Stimulated activated CD8-positive, alpha-beta memory T cell treated with anti-CD3 and anti-CD28 coated beads, Interleukin-15, amount 100 ng/mL, for 24 hours (primary cell): Measurements from ENCODE around the gene ZYX.
"Not testable (repeated sequence)": the region's sequence is repeated elsewhere in the genome, so short reads cannot be mapped to it uniquely, and the experiment has no call there.

Source experiments
- DNase-seq: peaks from one replicate; pipeline ENCODE4 v3.0.0-alpha.2; 2020; ENCODE audit warnings: low read depth

Gene ZYX

DNA sequence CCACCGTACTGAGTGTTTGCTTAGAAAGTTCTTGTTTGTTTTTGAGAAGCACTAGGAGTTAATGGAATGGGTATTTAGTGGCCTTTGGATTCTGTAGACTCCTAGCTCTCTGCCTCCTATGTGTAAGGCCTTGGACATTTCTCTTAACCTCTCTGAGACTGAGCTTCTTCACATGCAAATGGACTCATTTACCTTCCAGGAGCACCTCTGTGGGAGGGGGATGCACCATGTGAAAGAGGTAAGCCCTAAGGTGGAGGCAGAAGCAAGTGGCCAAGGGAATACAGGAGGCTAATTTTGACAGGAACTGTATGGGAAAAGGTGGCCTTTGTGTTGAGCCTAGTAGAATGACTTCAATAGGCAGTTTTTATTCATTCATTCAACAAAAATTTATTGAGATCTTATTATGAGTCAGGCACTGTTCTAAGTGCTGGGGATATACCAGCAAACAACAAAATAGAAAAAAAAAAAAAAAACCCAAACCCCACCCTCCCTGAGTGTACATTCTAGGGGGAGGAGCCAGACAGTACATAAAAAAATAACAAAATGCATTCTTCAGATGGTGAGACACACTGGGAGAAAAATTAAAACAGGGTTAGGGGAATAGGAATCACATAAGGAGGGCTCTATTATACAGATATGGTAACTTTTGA is 36.7 kb downstream of the ZYX start:
- no peak for DNase-seq

DNA sequence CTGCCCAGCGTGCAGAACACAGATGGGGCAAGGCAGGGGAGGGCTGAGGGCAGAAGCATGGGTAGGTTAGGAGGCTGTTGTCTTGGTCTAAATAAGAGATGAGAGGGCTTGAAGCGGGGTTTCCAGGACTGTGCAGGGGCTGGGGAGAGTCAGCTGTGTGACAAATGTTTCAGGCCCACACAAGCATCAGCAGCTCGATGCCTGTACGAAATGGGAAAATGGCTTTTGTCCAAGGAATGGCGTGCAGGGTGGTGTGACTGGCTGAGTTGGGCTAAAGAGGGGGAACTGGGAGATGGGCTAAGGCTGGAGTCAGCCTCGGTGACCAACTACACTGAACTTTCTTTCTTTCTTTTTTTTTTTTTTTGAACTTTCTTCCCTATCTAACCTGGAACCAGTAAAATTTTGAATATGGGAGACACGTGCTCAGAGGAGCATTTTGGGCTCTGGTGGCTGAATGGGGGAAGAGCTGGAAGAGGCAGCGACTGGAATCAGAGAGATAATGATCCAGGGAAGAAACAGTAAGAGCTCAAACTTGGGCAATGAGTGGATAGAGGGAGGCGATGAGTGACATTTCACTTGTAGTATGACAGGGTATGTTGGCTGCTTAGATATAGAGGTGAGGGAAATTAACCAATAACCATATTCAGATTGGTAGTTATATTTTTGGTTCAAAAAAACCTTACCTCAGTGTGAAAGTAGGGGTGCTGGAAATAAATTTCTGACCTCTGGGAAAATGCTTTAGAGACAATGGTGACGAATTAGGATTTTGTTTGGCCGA is 37.7 kb downstream of the ZYX start:
- no peak for DNase-seq

DNA sequence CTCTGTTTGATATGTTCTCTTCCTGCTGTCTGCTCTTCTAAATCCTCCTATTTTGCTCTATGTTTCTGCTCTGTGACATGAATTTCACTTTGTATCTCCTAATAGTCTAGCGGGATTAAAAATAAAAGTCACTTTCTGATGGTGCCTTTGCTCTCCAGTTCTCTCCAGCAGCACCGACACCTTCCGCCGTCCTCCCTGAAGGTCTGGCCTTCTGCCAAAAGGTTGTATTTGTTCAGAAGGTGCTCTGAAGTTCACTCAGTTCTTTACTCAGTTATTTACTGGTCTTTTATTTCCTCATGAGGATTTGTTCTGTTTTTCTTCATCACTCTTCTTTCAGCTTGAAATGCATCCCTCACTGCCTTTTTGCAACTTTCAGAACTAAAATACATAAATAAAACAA is 38.7 kb downstream of the ZYX start:
- DNase-seq = no peak

DNA sequence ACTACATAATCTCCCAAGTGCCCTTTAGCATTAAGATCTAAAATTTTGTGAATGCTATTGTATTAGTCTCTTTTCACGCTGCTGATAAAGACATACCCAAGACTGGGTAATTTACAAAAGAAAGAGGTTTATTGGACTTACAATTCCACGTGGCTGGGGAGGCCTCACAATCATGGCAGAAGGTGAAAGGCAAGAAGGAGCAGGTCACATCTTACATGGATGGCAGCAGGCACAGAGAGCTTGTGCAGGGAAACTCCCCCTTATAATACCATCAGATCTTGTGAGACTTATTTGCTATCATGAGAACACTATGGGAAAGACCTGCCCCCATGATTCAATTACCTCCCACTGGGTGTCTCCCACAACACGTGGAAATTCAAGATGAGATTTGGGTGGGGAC is 39.5 kb downstream of the ZYX start:
- DNase-seq = not testable (repeated sequence)

DNA sequence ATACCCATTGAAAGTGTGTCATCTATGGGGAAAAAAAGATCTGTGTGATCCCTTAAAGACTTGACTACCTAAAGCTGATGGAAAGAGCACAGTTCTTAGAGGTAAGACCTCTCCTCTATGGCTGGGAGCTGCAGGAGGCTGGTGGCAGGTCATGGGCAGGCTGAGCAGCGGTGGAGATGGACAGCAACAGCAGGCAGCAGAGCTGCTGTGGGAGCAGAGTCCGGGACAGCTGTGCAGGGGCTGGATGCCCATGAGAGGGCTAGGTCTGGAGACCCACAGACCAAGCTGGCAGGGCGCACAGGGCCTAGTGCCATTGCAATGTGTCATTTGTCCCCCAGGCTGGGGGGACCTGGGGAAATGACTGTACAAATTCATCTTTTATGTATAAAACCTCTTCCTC is 40.9 kb downstream of the ZYX start:
- no peak for DNase-seq

DNA sequence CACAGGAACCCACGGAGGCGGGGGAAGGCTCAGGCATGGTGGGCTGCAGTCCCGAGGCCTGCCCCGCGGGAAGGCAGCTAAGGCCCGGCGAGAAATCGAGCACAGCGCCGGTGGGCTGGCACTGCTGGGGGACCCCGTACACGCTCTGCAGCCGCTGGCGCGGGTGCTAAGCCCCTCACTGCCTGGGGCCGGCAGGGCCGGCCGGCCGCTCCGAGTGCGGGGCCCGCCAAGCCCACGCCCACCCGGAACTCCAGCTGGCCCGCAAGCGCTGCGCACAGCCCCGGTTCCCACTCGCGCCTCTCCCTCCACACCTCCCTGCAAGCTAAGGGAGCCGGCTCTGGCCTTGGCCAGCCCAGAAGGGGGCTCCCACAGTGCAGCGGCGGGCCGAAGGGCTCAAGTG is 43.3 kb downstream of the ZYX start:
- DNase-seq = not testable (repeated sequence)

DNA sequence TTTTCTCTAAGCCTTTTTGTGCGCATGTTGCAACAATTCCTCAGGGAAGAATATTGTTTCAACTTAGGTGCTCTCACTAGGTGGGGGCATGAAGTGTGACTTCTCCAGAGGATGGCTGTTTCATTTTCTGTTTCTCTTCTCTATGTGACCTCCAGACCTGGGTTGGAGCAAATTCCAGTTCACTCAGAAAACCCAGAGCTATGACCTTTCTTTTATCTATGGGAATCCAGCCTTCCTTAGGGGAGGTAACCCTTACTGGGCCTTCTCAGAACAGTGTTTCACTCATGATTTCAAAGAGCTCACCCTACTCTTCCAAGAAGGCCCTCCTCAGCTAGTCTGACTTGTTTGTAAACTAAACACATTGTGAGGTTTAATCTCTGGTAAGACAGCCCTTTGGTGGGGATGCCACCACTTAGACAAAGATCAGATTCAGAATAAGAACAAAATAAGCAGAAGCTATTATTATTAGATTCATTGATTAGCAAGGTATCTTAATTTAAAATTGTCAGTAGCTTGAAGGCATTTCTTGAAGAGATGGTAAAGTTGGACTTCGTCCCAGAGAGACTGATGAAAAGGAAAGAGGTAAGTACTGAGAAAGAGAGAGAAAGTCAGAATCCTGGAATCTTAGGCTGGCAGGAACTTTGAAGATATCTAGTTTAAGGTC is 45.5 kb downstream of the ZYX start:
- DNase-seq = no peak

DNA sequence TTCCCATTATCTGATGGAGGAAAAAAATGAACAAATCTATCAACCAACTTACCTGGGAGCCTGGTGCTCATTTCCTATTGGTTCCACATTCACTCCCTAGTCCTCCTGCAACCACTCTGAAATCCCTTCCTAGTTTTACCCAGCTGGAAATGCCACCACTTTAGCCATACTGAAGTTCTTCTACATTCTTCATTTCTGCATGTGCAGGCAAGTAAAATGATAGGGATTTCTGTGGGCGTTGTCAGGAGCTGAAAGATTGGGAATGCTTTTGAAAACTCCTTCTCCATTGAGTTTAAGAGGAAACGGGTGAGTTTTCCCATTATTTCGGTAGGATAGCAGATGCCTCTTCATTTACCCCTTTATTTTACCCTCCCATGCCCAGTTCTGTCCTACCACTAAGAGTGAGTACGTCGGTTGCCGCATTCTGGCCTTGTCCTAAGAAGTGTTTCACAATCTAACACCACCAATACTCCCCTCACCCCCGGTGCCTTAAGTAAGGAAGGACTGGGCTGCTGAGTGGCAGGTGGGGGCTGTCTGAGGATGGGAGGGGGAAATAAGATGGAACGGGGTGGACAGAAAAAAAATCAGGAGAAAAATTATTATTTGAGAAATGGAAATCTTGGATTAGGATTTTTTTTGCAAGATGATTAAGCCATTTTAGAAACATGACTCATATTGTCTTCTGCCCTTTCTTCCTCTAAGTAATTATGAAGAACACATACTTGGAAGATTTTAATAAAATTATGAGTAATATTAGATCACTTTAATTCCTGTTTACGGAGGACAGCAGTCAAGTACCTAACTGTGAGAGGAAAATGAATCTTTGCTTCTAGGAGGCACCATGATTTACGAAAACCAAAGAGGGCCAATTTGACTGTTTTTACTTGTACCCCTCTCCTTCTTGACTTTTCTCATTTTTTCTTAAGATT is 48.9 kb downstream of the ZYX start:
- no peak for DNase-seq

DNA sequence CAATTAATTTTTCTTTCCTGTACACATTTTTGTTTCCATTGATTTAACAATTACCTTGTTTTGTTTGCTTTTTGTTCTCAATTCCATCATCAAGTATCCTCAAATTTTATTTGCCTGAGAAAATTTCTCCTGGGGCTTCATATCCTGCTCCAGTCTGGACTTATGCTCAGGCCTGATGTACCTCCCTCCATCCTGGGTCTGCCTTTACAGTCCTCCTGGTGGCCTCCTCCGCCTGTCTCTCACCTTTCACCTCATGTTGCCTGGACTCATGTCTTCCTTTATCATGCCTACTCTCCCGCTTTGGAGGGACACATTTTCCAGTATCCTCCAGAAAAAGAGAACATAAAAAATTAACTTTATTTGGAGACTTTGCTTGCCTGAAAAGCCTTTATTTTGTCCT is 50.0 kb downstream of the ZYX start:
- no peak for DNase-seq

DNA sequence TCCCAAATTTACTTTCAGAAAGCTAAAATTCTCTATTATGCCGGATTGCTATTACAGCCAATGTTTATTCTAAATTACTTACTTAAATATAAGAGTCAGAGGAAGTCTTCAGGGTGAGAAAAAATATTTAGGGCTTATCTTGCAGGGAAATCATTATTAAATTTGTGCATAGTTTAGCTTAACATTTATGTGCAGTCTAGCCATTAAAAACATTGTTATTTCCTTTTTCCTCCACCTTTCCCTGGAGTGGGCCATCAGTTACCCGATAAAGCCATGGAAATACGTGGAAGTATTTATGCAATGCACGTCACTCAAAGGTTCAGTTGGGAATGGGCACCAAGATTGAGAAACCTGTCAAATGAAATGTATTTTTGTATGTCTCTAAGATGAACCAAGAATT is 52.6 kb downstream of the ZYX start:
- DNase-seq = no peak

DNA sequence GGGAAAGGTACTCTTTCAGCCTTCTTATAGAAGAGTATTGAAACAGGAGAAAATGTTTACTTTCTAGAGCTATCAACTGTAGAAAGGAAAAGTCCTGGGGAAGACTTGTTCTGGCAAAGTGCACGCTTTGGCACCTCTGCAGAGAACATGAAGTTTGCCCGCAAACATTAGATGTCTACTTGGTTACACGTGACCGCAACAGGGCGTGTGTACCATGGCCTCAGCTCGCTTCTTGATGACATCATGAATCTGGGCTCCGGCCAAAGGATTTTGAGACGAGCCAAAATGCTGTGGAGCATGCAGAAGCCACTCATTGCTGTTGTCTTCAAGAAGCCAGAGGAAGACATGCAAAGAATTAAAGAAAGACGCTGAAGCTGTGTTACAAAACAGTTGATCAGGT is 53.5 kb downstream of the ZYX start:
- no peak for DNase-seq

DNA sequence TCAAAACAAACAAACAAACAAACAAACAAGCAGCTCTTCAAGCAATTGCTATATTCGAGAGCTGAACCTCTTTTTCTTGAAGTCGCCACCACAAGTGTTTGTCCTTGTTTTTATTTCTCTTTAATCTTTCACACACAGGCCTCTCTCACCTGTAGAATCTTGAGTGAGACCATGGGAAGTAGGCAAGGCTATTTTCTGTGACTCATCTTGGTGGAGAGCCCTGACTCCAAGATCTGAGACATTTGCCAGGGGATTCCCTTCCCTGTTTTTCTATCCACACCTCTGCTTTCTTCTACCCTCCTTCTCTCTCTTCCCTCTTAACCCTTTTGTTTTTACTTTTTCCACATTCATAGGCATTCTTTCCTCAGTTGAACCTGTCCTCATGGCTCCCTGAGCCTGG is 54.1 kb downstream of the ZYX start:
- DNase-seq = no peak

DNA sequence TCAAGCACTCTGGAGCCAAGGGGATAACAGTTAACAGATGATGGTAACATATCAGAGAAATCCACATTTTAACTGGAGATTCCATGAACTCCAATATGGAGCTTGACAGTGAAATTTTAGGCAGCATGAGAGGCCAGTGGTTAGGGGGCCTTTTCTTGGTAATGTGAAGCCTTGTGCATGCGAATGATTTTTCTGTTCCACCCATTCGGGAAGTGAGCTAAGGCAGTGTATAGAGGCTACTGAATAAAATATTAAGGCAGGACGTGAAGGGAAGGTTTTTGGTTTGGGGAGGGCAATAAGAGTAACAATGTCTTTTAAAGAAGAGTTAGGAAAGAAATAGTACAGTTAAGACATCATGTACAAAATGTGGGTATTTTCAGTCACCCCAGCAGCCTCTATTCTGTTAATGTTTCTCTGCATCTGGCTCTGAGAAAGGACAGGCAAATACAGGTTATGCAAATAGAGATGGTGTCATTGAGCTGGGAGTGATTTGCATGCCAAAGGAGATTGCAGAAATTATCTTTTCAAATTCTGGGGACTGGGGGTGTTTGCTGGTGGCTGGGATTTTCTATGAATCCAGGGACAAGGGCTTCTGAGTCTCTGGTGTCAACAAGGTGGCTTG is 55.3 kb downstream of the ZYX start:
- DNase-seq = no peak

DNA sequence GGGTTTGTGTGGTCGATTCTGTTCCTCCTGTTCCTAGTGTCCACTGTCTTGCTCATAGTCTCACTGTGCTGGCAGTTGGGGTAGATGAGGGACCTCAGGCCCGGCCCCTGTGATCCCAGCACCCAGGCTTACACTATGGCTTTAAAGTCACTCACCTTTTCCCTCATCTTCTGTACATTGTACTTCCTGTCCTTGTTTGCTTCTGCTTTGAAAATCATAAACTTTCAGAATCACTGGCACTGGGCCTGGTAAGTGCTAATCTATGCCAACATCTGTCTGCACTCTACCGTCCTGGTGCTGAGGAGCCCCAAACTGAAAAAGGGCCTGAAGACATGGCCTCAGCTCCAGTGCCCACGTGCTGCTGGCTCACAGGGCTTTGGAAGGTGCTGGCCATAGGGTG is 56.4 kb downstream of the ZYX start:
- no peak for DNase-seq

DNA sequence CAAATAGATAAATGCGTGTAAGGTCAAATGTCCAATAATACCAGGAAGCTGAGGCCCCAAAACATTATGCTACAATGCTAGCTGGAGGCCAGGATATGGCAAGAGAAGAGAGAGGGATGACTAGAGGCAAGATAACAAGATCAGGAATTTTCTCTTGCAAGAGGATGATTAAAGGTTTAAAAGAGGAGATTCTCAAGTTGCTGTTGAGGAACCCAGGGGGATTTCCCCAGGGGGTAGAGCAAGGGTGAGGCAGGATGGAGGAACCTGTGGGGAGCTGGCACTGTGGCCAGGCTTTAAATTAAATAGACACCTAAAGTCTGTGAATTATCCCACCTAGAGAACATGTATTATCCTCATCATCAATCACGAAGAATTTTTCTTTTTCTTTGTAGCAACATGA is 58.7 kb downstream of the ZYX start:
- no peak for DNase-seq
